GM20000 (cell line): ENCODE results near the gene SF3A1.
"Not testable (repeated sequence)": the region's sequence is repeated elsewhere in the genome, so short reads cannot be mapped to it uniquely, and the experiment has no call there.

Experiments
- DNase-seq: peaks from one replicate; pipeline ENCODE4 v3.0.0; 2012; ENCODE audit warnings: low spot score
- CTCF ChIP-seq: IDR thresholded peaks from 2 replicates; pipeline ENCODE4 v1.5.1; 2012; ENCODE audit warnings: mild to moderate bottlenecking, control low read depth; ENCODE audit errors: extremely low read depth, missing control alignments

The SF3A1 gene, protein sequence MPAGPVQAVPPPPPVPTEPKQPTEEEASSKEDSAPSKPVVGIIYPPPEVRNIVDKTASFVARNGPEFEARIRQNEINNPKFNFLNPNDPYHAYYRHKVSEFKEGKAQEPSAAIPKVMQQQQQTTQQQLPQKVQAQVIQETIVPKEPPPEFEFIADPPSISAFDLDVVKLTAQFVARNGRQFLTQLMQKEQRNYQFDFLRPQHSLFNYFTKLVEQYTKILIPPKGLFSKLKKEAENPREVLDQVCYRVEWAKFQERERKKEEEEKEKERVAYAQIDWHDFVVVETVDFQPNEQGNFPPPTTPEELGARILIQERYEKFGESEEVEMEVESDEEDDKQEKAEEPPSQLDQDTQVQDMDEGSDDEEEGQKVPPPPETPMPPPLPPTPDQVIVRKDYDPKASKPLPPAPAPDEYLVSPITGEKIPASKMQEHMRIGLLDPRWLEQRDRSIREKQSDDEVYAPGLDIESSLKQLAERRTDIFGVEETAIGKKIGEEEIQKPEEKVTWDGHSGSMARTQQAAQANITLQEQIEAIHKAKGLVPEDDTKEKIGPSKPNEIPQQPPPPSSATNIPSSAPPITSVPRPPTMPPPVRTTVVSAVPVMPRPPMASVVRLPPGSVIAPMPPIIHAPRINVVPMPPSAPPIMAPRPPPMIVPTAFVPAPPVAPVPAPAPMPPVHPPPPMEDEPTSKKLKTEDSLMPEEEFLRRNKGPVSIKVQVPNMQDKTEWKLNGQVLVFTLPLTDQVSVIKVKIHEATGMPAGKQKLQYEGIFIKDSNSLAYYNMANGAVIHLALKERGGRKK

GRCh38 chr22:30356449-30357235 lies at the start of gene SF3A1, which contains the start of gene CCDC157:
Gene SF3A1, minus strand, starts transcription at chr22:30356894. Its CDS starts 102 bp downstream, at chr22:30356792.
Gene CCDC157, plus strand, starts transcription at chr22:30357007. Its CDS starts 8,994 bp downstream, at chr22:30366001.
- peak; percentile 97 for DNase-seq
- no peak for TF ChIP-seq CTCF

DNA sequence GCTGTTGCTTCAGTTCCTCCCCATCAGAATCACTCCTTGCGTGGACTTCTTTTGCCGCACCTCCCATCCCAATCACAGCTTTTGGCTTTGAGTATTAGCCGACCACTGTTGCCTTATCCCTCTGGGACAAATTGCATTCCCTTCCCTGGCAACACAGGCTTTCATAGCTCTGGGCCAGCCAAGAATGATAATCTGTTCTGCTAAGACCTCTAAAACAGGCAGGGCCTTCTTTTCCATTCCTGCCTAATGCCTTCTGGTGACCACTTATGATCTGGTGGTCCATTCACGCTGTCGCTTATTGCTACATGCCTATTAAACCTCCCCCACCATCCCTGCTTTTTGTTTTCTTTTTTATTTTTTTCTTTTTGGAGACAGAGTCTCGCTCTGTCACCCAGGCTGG lies 49.7 kb upstream of the SF3A1 start:
- no peak for TF ChIP-seq CTCF
- no peak for DNase-seq

- DNase-seq, result no peak
- no peak for TF ChIP-seq CTCF
Observed at GRCh38 chr22:30405731-30406130, 49.0 kb upstream of the SF3A1 start.

DNA sequence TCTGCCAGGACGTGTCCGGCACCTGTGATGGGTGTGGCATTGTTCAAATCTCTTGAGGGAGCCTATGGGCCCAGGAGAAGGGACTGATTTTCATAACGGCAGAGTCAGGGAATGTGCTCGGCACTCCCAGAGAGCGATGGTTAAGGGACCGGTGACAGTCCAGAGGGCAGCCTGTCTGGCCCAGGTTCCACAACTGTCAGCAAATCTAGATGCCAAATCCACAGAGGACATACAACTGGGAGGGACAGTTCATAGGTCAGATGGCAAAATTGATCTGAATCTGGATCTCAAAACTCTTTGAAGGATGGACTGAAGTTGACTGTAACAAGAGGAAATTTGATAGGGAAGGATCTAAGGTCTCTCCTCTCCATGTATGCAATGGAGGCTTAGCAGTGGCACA lies 47.6 kb upstream of the SF3A1 start:
- no peak for DNase-seq
- no peak for TF ChIP-seq CTCF

GRCh38 chr22:30402766-30403104 lies 46.0 kb upstream of the SF3A1 start:
- DNase-seq, result not testable (repeated sequence)

- TF ChIP-seq CTCF, result no peak
- peak; percentile 39 for DNase-seq
Observed at GRCh38 chr22:30402028-30402765, 45.5 kb upstream of the SF3A1 start.

- not testable (repeated sequence) for DNase-seq
Observed at GRCh38 chr22:30401024-30401423, 44.3 kb upstream of the SF3A1 start.
